HG02973 (cell line): ENCODE measurements around the gene MON1B.

Experiments
- ATAC-seq: cut with Tn5 transposase; IDR thresholded peaks from one replicate; pipeline ENCODE4 v1.9.1; 2021; ENCODE audit warnings: moderate library complexity; ENCODE audit not compliant: unreplicated experiment

MON1B gene

DNA sequence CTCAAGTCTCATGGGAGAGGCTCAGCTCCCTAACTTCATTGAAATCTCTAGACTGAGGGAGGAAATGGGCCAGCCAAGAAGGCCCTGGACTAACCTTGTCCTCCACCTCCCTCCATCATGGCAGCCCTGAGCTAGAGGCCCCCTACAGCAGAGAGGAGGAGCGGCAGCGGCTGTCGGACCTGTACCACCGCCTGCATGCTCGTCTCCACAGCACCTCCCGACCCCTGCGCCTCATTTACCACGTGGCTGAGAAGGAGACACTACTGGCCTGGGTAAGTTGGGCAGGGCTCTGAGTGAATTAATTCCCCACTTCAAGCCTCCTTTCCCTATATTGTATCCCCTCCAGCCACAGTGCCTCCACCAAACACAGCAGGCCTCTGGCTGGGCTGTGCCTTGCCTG, 4.4 kb downstream of the MON1B start:
- ATAC-seq: no peak

DNA sequence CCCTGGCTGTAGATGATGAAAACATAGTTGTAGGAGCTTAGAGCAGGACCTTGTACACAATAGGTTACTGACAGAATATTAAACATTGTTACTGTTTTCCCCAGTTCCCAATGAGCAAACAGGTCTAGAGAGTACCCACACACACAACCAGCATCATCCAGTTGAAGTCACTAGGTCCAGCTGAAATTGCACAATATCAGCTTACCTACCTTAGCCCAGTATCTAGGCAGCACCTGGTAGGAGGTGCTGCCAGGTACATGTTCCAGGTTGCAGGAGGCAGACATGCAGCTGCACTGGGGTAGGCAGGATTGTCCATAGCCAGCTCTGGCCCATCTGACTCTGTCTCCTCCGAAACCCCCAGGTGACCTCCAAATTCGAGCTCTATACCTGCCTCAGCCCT, 6.8 kb downstream of the MON1B start:
- no peak for ATAC-seq

DNA sequence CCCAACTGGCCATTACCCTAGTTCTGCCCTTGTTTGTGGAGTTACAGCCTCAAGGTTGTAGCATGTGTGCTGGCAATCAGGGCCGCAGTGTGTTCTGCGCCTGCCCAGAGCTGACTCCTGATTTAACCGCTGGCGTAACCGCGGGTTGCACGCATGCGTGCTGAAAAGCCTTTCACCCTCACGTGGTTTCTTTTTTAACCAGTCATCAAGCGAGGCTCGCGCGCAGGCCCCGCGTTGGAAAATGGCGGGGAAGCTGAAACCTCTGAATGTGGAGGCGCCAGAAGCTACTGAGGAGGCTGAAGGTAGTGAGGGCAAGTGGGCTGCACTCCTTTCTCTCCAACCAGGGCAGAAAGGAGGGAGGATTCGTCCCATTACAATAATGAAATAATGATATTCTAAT, 8.2 kb downstream of the MON1B start, which contains the start of gene SYCE1L:
Gene SYCE1L (plus strand): TSS at position 198 of the 400 bp plus-strand sequence. CDS start 44 bp downstream, at position 242.
- no peak for ATAC-seq

DNA sequence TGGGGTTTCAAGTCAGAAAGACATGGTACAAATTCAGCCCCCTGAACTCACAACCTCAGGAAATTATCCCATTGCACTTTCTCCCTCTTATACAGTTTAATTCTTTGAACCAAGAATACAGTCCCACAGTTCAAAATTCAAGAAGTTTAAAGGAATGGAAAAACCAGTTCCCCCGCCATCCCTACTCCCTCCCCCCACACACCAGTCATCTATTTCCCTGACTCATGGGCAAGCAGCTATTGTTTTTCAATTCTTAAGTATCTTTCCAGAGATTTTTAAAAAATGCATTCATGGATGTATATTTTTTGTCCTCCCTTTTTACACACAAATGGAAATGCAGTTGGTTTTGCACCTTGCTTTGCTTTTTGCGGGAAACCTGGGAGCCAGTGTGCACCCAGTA, 15.5 kb downstream of the MON1B start:
- ATAC-seq: no peak

DNA sequence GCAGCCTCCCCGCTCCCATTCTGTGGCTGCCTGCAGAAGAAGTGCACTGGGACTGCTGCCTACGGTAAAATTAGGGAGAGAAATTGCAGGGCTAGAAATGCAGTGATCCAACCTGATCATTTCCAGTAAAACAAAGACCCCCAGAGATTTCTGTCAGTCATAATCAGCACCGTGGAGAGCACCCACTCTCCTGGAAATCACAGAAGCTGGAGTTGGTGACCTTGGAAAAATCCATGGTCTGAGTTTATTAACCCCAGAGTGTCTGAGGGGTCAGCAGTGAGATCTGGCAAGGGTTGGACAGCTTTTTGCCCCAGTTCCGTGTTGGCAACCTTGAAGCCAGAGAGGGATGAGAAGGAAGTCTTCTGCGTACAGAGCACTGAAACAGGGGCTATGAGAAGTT, 16.0 kb downstream of the MON1B start:
- ATAC-seq: no peak

DNA sequence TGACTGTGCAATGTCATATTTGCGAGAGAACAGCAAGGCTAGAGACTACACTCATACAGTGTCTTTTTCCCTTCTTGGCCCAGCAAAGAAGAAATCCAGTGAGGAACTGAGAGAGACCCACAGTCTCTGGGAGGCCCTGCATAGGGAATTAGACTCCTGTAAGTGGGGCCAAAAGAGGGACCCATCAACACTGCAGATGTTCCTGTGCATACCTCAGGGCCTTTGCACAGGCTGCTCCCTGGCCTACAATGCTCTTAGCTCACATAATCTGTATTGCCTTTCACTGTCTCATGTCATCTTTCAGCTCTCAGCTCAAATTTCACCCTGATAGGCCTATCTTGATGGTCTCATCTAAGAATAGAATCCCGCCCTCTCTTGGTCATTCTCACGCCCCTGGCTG, 17.4 kb downstream of the MON1B start:
- no peak for ATAC-seq

DNA sequence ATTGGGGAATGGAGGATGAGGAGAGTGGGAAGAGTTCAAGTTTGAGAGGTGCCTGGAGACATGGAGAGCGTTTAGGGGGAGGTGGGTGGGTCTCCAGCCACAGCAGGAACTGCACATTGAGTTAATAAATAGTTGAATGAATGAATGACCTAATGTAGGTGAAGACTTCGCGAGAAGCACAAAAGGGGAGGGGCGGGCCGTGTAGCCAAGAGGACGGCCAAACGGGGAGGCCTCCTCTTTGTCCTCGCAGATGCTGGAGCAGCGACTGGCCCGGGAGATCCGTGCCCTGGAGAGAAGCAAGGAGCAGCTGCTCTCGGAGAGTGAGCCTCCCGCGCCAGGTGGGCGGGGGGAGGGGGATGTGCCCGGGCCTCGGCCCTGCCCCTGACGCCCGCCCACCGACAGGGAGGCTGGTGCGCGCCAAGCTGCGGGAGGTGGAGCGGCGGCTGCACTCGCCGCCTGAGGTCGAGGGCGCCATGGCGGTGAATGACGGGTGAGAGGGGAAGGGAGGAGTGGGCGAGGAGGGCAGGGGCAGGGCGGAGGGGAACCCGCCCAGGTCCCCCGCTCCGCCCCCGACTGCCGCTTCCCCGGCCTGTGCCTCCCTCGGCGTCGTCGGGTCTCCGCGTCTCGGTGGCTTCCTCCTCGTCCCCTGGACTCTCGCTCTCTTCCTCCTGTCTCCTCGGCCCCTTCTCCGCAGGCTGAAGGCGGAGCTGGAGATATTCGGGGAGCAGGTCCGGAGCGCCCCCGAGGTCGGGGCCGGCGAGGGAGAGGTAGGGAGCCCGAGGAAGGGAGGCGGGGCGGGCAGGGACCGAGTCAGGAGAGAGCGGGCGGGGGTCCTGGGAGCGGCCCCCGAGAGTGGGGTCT, 21.1 kb downstream of the MON1B start:
- ATAC-seq: peak; percentile 73

DNA sequence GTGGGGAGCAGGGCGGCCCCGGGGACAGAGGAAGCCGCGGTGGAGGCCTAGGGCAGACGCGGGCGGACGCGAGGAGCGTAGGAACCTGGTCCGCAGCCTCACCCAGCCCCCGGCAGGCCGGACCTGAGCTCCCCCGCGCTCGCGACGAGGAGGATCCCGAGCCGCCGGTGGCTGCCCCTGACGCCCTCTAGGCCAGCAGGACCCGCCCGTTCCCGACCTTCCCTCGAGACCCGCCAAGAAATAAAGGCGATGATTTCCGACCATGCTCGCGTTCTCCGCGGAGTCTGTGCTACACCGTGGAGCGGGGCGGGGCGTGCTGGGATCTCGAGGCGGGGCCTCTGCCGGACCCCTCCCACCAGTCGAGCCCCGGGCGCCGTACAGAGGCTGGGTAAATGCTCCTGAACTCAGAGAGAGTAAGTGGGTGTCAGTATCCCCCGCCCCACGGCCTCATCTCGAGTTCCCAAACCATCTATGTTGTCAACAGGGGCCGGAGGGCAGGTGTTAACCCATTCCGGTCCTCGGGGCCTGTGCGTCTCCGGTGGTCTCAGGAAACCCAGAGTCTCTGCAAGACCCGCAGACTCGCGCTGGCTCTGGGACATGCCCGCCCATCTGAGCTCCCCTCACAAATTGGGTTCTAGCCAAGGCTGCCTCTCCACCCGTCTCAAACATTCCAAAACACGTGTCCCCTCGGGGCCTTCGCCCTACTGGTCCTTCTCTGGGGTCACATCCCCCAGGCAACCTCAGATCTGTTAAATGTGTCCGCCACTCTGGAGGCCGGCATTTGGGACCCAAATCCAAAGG, 22.0 kb downstream of the MON1B start:
- peak; percentile 81 for ATAC-seq

DNA sequence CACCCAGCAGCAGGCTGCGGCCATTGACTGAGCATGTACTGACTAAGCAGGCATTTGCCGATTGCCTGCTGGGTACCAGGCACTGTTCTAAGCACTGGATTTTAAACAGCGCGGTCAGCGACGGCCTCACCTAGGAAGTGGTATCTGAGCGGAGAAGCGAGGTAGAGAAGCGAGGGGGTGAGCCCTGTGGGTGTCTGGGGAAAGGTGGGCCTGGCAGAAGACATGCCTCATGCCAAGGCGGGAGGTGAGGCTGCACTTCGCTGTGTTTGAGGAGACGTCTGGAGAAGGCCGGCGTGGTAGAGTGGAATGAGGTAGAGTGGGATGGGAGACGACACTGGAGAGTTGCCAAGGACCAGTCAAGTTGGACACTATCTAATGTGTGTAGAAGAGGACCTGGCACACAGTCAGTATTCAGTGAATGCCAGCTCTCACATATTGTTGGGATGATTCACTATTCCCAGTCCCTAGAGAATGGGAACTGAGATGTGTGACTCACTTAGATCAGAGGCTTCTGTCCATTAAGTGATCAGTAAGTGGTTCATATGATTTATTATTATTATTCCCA, 22.6 kb downstream of the MON1B start:
- no peak for ATAC-seq

DNA sequence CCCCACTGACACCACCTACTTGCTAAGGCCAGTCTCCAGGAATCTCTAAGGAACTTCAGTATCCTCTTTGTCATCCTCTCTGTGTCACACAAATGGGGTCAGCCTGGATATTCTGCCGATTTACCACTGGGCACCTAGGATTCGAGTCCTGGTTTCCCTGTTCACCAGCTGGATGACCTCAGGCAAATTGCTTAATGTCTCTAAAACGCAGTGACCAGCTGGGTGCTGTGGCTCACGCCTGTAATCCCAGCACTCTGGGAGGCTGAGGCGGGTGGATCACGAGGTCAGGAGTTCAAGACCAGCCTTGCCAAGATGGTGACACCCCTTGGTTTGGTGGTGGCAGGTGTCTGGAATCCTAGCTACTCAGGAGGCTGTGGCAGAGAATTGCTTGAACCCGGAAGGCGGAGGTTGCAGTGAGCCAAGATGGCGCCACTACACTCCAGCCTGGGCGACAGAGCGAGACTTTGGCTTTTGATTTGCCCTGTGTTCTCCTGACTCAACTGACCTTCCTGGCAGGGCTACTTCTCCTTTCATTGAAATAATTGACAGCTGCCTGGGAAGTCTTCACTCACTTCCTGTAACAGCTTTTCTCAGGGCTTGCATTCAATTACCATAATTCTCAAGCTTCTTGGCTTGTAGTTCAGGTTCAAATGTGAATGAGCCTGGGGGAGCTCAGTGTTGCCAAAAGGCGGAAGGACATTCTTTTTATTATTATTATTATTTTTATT, 23.6 kb downstream of the MON1B start:
- ATAC-seq: no peak

DNA sequence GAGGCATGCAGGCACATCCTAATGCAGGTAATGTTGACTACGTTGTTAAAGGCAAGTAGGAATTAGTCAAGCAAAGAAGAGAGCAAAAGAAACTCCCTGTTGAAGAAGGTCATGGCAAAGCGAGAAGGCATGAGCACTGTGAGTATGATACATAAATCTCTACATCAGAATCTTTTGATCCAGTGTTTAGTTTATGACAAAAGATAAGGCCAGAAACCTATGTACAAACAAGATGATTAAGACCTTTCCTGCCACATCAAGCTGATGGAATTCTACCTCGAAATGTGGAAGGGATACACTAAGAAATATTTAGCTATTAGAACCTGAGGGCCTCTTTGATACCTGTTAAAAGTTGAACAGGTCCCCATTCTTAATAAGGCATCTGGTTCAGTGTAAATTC, 28.4 kb downstream of the MON1B start:
- ATAC-seq: no peak

DNA sequence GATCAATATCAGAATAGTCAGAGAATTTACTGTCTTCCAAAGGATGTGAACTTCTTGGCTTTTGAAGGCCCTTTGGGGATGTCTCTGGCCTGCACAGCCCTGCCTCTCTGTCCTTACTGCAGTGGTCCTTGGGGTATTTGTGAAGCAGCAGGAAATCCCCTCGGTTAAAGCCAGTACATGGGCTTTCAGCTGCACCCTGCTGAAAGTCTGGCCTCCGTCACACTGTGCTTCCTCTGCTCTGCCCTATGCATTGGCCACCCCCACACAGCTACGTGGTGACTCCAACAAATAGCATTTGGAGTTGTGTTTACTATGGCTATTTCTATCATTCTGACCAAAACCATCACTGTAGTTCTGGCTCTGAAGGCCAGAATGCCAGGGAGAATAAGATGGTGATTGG, 29.4 kb downstream of the MON1B start:
- no peak for ATAC-seq

DNA sequence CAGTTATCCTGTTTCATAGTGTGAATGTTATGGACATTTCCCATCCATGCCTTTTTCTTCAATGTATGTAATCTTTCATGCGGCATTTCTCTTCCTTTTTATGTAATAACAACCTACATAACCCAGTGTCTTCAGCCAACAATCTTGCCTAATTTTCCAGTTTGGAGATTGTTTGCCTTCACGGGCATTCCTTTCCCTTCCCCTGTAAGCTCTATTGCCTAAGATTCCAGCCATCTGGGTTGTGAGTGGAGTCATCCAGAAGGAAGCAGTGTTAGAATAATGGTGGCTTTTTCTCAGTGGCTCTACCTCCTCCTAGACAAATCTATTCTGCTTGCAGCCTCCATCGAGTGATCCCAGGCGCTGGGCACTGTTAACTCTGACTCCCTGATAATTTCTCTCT, 30.5 kb downstream of the MON1B start:
- no peak for ATAC-seq

DNA sequence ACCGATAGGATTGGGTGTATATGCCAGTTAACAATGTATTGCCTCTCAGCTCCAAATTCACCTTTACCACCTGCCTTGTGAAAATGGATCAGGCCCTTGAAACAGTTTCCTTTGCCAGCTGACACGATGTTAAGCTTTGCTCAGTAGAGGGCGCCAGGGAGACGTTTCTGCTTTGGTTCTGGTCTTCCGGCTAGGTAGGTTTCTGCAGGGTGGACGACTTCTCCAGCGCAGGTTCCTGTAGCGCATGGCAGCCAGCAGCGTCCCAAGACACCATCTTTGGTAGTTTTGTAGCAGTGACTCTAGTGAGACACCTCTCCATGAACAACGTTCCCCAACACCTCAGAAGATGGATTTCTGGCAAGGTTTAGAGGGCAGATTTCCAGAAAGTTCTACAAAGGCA, 32.2 kb downstream of the MON1B start:
- no peak for ATAC-seq

DNA sequence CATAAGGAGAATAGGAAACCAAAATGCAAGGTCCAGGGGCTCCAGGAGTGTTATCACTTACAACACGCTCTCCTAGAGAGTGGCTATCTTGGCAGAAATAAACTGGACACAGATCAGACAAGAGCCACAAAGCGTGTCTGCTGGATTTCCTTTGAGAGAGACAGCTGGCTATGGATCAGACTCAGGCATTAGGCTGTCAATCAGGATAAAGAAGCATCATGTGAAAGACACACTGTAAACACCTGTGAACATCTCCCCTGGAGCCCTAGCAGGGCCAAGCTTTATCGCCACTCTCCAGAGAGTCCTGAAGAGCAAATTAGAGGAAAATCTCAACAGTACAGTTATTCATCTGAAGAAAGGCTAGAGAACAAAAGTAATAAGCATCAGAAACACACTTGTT, 34.2 kb downstream of the MON1B start:
- no peak for ATAC-seq

DNA sequence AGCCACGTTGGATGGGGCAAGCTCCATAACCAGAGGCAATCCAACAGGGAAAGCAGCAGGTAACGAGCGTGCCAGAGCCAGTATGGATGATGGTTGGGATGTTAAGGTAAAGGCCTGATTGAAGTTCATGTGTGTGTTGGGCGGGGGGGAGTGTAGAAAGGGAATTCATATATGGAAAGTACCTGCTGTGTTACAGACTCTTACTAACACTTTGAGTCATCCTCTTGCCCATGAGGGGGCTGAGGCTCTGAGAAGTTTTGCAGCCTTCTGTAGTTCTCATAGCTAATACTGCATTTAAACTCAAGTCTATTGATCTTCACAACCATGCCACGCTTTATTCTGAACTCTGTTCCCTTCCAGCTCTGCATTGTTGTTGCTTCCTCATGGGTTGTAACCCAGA, 36.8 kb downstream of the MON1B start:
- peak; percentile 76 for ATAC-seq

DNA sequence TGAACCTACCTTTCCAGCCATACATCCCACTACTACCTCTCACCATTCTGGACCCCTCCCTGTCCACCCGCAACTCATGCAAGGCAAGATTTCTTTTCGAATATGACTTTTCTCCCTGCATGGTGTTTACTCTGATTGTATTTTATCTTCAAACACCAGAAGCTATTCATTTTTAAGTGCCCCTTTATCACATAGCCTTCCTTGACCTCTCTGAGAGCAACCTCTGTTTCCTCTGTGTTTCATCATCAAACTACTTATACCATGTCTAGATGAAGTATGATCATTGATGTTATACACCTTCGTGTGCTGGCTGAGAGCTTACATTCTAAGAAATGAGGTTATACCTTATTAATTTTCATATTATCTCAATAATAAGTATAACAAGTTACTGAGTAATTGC, 40.1 kb downstream of the MON1B start:
- no peak for ATAC-seq

DNA sequence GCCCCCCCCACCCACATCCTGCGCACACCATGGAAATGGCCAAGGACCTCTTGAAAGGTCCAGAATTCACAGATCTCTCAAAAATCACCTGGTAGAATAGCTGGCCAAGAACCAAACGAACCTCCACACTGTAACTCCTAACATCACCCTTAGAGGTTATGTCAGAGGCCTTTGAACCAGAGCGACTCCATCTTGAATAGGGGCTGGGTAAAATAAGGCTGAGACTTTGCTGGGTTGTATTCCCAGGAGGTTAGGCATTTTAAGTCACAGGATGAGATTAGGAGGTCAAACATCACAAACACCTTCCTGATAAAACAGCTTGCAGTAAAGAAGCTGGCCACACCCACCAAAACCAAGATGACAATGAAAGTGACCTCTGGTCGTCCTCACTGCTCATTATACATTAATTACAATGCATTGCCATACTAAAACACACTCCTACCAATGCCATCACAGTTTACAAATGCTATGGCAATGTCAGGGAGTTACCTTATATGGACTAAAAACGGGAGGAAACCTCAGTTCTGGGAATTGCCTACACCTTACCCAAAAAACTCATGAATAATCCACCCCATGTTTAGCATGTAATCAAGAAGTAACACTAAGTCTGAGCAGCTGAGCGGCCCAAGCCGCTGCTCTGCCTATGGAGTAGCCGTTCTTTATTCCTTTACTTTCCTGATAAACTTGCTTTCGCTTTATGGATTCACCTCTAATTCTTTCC, 43.0 kb downstream of the MON1B start:
- no peak for ATAC-seq

DNA sequence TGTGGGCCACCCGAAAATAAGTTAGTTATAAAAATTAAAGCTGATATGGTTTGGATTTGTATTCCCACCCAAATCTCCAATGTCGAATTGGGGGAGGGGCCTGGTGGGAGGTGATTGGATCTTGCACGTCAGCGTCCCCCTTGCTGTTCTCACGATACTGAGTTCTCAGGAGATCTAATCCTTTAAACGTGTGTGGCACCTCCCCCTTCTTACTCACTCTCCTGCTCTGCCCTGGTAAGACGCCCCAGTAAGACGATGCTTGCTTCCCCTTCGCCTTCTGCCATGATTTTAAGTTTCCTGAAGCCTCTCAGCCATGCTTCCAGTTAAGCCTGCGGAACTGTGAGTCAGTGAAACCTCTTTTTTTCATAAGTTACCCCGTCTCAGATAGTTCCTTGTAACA, 43.6 kb downstream of the MON1B start:
- no peak for ATAC-seq

DNA sequence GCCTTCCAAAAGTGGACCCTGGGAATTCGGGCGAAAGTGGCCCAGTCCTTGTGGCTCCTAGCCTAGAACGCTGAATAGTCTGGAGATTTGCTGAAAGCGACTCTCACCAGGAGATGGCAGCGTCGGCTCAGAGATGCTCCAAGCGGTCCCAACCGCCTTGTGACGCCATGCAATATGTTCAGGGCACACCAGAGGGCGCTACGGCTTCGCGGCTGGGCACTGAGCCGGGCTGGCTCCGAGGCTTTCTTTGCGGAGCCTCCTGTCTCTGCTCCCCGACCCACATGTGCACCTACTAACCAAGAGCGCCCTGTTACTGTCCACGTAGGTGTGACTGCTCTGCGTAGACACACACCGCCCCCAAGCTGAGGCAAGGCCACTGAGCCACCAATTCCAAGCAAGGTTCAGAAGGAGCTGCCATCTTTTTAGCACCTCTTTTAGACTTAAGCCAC, 45.1 kb downstream of the MON1B start:
- peak; percentile 99 for ATAC-seq
